Body of pancreas (tissue), 4 donors: ENCODE results near the gene DPYD. TPM values are rescaled to one million over a fixed set of nuclear protein-coding genes. Genes with fewer than 3 reads are reported as not detected.

Source experiments
- ATAC-seq: fragments of 150-250 bp; one replicate; pipeline ENCODE4 v1.9.1; 2016
- DNase-seq, 4 donors: peaks; one replicate each; pipeline ENCODE4 v3.0.0-alpha.2; 2019
- H3K27ac ChIP-seq, 4 donors: fragments of 200-600 bp; sonication (generic); 1 replicate in 3 of 4; 2 replicates in 1 of 4; pipeline versions ENCODE4 v1.5.1 to v1.6.1; 2016 to 2019; ENCODE audit warnings: mild to moderate bottlenecking in 1 of 4, mixed read lengths in 1 of 4, moderate library complexity in 1 of 4
- H3K27me3 ChIP-seq, 2 donors: fragments of 200-600 bp; sonication (generic); one replicate each; pipeline ENCODE4 v1.6.0; 2016; ENCODE audit warnings: mild to moderate bottlenecking in 1 of 2
- H3K36me3 ChIP-seq, 2 donors: fragments of 200-600 bp; sonication (generic); replicated peaks in 1 of 2; 2 replicates each; pipeline ENCODE4 v1.5.1; 2016; ENCODE audit warnings: low read depth in 2 of 2; ENCODE audit not compliant: insufficient read depth in 1 of 2
- H3K4me1 ChIP-seq: fragments of 200-600 bp; sonication (generic); one replicate; pipeline ENCODE4 v1.6.0; 2016
- H3K4me3 ChIP-seq, 2 donors: fragments of 200-600 bp; sonication (generic); 1 replicate in 1 of 2; 2 replicates in 1 of 2; pipeline ENCODE4 v1.5.1; 2016 to 2019
- H3K9me3 ChIP-seq, 3 donors: fragments of 200-600 bp; sonication (generic); 1 replicate in 2 of 3; 2 replicates in 1 of 3; pipeline ENCODE4 v1.5.1; 2016
- POLR2A ChIP-seq, 3 donors: fragments of 450-650 bp; IDR thresholded peaks; one replicate each; pipeline ENCODE4 v1.6.1; 2016; ENCODE audit warnings: antibody characterized with exemption in 3 of 3, mild to moderate bottlenecking in 2 of 3
- WGBS, 2 donors: methylation state at CpG; one replicate each; pipeline ENCODE4 v1.1.5; 2017; 5-methylcytosine and 5-hydroxymethylcytosine counted together
- intact Hi-C: fragments of 100-400 bp; cut with DNase I; formaldehyde crosslinking; loops from one replicate; pipeline ENCODE4 v1.15.1; 2023
- total RNA-seq, 2 donors: library from RNA; depleted of rRNA; stranded (reverse); fragments of >200 nt; gene quantifications; one replicate each; pipeline ENCODE4 v1.1.0, GENCODE V29; 2016
- TF ChIP-seq, protein P1 (sequence below), 7 experiments: fragments of 450-650 bp in 4 of 7; fragments of 200-600 bp in 3 of 7; sonication (generic) in 3 of 7; IDR thresholded peaks; one replicate each; pipeline ENCODE4 v1.5.1; 2016 to 2019; ENCODE audit warnings: antibody characterized with exemption in 7 of 7

DPYD gene
- total RNA-seq, 2 donors from 2014 or later = 13.8 to 17.1 TPM

GRCh38 chr1:97802011-97802410, 118.8 kb downstream of the DPYD start:
- intact Hi-C loops = no loop called here
- Histone ChIP-seq H3K9me3 (no peaks in the 10 kb centered on the region), H3K27me3 (no peaks in the 10 kb centered on the region), H3K4me1 (no peaks in the 10 kb centered on the region), H3K4me3 (no peak overlapping the region), H3K36me3 (no peaks in the 10 kb centered on the region), H3K27ac (no peak overlapping the region)
- no peak for DNase-seq
- TF ChIP-seq POLR2A (IDR thresholded peaks at IDR 0.05) = no peak
- TF ChIP-seq, protein P1, sequence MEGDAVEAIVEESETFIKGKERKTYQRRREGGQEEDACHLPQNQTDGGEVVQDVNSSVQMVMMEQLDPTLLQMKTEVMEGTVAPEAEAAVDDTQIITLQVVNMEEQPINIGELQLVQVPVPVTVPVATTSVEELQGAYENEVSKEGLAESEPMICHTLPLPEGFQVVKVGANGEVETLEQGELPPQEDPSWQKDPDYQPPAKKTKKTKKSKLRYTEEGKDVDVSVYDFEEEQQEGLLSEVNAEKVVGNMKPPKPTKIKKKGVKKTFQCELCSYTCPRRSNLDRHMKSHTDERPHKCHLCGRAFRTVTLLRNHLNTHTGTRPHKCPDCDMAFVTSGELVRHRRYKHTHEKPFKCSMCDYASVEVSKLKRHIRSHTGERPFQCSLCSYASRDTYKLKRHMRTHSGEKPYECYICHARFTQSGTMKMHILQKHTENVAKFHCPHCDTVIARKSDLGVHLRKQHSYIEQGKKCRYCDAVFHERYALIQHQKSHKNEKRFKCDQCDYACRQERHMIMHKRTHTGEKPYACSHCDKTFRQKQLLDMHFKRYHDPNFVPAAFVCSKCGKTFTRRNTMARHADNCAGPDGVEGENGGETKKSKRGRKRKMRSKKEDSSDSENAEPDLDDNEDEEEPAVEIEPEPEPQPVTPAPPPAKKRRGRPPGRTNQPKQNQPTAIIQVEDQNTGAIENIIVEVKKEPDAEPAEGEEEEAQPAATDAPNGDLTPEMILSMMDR (IDR thresholded peaks at IDR 0.05) = no peak
- 96 to 98% methylated on average over 2 of the region's 2 CpGs for WGBS, 2 donors
- ATAC-seq = no peak

- H3K9me3 ChIP-seq = no peaks in the 10 kb centered on the region
- H3K4me3 ChIP-seq = no peak overlapping the region
- intact Hi-C loops = no loop called here
- H3K36me3 ChIP-seq = no peaks in the 10 kb centered on the region
- no peak for ATAC-seq
- no peak for TF ChIP-seq POLR2A (IDR thresholded peaks at IDR 0.05)
- TF ChIP-seq, protein P1 (IDR thresholded peaks at IDR 0.05) = no peak
- no peaks in the 10 kb centered on the region for H3K27me3 ChIP-seq
- no peak overlapping the region for H3K27ac ChIP-seq
- 61 to 68% methylated on average over 2 of the region's 2 CpGs for WGBS, 2 donors
- H3K4me1 ChIP-seq = no peaks in the 10 kb centered on the region
- DNase-seq = no peak
Observed at GRCh38 chr1:97797403-97798183, 123.2 kb downstream of the DPYD start.

- TF ChIP-seq, protein P1 (IDR thresholded peaks at IDR 0.05) = no peak
- no peak for TF ChIP-seq POLR2A (IDR thresholded peaks at IDR 0.05)
- no peaks in the 10 kb centered on the region for H3K27me3 ChIP-seq
- H3K4me3 ChIP-seq = no peak overlapping the region
- H3K4me1 ChIP-seq = no peaks in the 10 kb centered on the region
- 27 to 42% methylated on average over 2 of the region's 2 CpGs for WGBS, 2 donors
- ATAC-seq (no peak), DNase-seq (no peak)
- H3K36me3 ChIP-seq = no peaks in the 10 kb centered on the region
- H3K9me3 ChIP-seq = no peaks in the 10 kb centered on the region
- intact Hi-C loops = no loop called here
- no peak overlapping the region for H3K27ac ChIP-seq
Observed at GRCh38 chr1:97796711-97797110, 124.1 kb downstream of the DPYD start.

- Histone ChIP-seq H3K36me3 (no peaks in the 10 kb centered on the region), H3K27ac (no peak overlapping the region), H3K27me3 (no peaks in the 10 kb centered on the region), H3K4me1 (no peaks in the 10 kb centered on the region), H3K9me3 (no peaks in the 10 kb centered on the region), H3K4me3 (no peak overlapping the region)
- DNase-seq = no peak
- ATAC-seq = no peak
- intact Hi-C loops = no loop called here
- 87 to 88% methylated on average over 4 of the region's 4 CpGs for WGBS, 2 donors
- TF ChIP-seq POLR2A (IDR thresholded peaks at IDR 0.05) = no peak
- TF ChIP-seq, protein P1 (IDR thresholded peaks at IDR 0.05) = no peak
Observed at GRCh38 chr1:97792655-97793054, 128.2 kb downstream of the DPYD start.

GRCh38 chr1:97791251-97791650, 129.6 kb downstream of the DPYD start:
- Histone ChIP-seq H3K36me3 (no peaks in the 10 kb centered on the region), H3K9me3 (no peaks in the 10 kb centered on the region), H3K27me3 (no peaks in the 10 kb centered on the region), H3K4me3 (no peak overlapping the region), H3K4me1 (no peaks in the 10 kb centered on the region), H3K27ac (no peak overlapping the region)
- no peak for ATAC-seq
- no peak for TF ChIP-seq POLR2A (IDR thresholded peaks at IDR 0.05)
- TF ChIP-seq, protein P1 (IDR thresholded peaks at IDR 0.05) = no peak
- intact Hi-C loops = no loop called here
- DNase-seq = no peak
